ENCODE results near the gene TNFAIP2.

Gene TNFAIP2

DNA sequence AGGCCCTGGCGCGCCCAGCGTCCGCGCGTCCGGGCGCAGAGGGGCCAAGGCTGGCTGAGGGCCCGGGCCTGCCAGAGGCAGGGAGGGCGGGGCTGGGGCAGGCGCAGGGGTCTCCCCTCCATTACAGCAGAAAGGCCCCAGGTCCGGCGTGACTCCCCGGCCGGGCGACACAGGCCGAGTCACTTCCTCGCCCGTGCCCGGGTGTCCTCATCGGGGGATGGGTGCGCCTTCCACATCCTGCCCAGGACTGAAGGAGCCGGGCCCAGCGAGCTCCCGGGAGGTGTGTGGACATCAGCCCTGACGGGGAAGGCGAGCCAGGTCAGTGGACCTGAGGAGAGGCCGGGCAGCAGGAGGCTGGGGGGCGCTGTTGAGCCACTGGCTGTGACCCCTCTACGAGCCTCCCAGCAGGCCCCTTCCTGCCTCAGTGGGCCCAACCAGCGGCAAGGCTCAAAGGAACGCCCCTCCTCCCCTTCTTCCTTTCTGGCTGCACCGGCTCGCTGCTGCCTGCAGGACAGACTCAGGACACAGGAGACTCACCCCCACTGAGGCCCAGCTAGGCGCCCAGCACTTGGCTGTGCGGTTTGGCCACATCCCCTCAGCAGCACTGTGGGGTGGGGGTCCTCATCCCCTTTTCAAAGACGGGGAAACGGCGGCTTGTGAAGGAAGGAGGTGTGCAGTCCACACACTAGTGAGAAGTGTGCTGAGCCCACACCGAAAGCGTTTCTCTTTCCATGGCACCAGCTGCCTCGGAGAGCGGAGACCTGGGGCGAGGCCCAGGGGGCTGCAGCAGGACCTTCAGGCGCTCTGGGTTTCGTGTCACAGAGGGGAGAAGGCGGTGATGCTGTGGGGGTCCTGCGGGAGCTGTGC lies 606 bp downstream of the TNFAIP2 start:
- DNase-seq (ENCODE audit: low read depth): no peak

GRCh38 chr14:103124501-103125001 lies 1.3 kb downstream of the TNFAIP2 start:
- no peak for DNase-seq (ENCODE audit: low read depth)

GRCh38 chr14:103125098-103126070 lies 2.1 kb downstream of the TNFAIP2 start:
- no peak for DNase-seq (ENCODE audit: low read depth)

DNA sequence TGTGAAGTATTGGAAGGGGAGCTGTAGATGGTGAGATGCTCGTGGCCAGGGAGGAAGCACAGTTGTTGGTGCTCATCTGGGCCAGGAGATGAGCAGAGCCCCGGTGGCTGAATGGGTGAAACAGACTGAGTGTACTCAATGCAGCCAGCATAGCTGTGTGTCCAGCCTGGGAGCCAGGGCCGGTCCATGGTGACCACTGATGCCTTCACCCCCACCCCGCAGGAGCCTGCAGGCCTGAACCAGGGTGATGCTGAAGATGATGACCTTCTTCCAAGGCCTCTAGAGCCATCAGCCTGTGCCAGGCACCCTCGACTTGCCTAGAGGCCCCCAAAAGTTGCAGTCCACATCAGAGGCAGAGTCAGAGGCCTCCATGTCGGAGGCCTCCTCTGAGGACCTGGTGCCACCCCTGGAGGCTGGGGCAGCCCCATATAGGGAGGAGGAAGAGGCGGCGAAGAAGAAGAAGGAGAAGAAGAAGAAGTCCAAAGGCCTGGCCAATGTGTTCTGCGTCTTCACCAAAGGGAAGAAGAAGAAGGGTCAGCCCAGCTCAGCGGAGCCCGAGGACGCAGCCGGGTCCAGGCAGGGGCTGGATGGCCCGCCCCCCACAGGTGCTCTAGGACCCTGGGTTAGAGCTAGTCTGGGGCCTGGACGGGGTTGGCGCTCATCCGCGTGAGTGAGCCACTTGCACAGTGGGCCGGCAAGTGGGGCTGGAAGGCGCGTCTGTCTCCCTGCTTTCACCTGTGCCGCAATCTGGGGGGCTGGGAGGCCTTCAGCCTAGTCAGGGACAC lies 3.0 kb downstream of the TNFAIP2 start:
- DNase-seq (ENCODE audit: low read depth): no peak

DNA sequence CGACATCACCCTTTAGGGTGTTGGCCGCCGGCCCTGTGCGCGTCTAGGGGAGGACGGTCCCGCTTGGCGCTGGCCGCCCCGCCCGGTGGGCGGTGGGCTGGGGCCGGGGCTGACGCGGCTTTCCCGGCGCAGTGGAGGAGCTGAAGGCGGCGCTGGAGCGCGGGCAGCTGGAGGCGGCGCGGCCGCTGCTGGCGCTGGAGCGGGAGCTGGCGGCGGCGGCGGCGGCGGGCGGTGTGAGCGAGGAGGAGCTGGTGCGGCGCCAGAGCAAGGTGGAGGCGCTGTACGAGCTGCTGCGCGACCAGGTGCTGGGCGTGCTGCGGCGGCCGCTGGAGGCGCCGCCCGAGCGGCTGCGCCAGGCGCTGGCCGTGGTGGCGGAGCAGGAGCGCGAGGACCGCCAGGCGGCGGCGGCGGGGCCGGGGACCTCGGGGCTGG lies 3.6 kb downstream of the TNFAIP2 start:
- no peak for DNase-seq (ENCODE audit: low read depth)

DNA sequence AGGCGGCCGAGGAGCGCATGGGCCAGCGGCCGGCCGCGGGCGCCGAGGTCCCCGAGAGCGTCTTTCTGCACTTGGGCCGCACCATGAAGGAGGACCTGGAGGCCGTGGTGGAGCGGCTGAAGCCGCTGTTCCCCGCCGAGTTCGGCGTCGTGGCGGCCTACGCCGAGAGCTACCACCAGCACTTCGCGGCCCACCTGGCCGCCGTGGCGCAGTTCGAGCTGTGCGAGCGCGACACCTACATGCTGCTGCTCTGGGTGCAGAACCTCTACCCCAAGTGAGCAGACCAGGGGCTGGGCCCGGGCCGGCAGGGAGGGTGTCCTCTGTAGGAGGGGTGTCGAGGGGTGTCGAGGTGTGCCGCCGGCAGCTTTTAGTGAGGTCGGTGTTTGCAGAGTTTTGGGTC lies 4.1 kb downstream of the TNFAIP2 start:
- no peak for DNase-seq (ENCODE audit: low read depth)

DNA sequence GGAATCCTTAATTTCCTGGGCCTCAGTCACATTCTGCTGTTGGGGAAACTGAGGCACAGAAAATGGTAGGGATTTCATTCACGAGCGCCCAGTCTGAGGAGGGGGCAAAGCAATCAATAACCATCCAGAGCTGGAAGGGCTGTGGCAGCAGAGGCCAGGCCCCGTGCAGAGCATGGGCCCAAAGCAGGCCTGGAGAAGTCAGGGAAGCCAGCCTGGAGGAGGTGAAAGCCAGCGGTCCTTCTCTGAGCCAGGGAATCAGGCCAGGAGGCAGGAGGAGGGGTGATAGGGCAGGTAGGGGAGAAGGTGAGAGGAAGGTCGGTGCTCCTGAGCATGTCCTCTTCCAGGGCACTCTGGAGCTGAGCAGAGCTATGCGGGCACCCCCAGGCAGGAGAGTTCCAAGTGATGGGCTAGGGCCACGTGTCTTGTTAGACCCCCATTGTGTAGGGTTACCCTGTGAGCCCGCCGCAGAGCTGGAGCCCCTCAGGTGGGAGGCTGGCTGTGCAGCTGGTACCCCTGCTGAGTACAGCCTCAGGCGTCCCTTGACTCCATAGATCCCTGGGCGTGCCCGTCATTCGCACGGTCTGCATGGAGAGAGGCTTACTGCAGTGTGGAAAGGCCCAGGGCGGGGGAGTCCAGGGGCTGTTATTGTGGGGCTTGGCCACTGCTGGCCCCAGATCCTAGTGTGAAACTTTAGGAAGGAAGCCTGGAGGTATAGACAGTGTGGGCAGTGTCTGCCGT lies 4.8 kb downstream of the TNFAIP2 start:
- no peak for DNase-seq (ENCODE audit: low read depth)

DNA sequence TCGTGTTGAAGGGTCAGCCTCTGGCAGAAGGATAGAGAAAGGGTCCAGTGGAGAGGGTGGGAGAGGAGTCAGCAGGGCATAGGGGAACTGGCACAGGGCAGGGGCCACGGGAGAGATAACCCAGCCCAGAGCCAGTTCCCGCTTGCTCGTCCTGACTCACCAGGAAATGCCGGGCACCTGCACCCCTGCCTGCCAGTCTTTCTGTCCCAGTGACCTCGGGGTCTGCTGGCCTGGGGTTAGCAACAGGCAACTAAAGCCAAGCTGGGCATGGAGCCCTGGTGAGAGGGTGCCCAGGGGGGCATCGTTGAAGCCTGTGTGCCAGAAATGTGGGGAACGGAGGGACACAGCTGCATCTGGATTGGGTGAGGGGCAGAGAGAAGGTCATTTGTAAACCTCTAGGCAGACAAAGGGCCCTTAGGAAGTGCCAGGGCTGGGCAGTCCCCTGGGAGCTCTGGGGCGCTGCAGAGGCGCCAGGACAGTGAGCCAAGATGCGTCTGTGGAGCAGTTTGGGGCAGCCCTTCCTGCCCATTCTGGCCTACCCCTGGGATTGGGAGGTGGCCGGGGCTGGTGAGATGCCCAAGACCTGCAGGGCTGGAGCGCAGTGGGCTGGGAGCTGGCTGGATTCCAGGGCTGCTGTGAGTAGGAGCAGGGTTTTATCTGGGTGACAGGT lies 5.5 kb downstream of the TNFAIP2 start:
- DNase-seq (ENCODE audit: low read depth): no peak

DNA sequence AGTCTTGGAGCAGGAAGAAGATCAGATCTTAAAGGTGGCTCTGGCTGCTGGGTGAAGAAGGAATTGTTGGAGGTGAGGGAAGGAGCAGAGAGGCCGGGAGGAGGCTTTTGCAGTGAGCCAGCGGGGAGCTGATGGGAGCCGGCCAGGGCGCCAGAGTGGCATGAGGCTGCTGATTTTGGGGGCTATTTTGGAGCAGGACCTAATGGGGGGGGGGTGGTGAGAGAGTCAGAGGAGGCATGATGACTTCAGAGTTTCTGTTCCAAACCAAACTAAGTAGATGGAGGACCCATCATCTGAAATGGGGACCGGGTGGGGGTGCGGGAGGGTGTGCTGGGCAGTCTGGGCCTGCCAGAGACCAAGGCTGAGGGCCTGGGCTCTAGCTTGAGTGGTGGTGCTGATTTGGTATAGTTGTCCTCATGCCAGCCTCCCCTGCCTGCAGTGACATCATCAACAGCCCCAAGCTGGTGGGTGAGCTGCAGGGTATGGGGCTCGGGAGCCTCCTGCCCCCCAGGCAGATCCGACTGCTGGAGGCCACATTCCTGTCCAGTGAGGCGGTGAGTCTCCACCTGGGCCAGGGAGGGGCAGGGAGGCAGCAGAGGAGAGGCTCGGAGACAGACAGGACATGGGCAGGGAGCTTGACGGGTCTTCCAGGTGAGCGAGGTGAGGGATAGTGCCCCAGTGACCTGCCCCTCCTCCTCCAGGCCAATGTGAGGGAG lies 6.2 kb downstream of the TNFAIP2 start:
- DNase-seq (ENCODE audit: low read depth): no peak

- no peak for DNase-seq (ENCODE audit: low read depth)
Measured at GRCh38 chr14:103130017-103130764, 6.9 kb downstream of the TNFAIP2 start.

DNA sequence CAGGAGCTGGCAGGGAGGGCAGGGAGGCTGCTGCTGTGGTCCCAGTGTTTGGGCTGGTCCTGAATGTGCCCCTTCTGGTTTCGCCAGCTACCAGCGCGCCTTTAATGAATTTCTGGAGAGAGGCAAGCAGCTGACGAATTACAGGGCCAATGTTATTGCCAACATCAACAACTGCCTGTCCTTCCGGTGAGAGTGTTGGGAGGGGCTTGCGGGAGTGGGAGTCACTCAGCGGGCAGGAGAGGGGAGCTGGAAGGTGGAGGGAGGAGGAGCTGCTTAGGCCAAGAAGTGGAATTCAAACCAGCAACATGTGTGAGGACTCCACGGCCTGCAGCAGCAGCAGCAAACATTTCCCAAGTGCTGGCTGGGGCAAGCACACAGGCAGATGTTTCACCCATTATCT lies 7.7 kb downstream of the TNFAIP2 start:
- DNase-seq (ENCODE audit: low read depth): no peak

DNA sequence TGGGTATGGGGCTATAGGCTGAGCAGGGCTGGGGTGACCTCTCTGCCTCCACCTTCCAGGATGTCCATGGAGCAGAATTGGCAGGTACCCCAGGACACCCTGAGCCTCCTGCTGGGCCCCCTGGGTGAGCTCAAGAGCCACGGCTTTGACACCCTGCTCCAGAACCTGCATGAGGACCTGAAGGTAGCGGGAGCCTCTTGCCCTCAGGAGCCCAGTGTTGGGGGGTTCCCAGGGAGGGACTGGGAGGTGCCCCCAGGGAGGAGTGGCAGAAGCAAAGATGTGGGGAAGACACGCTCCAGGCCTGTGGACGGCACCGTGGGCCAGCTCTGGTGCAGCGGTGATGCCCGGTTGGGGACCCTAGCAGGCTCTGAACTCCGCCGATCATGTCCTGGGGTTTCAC lies 8.3 kb downstream of the TNFAIP2 start:
- DNase-seq (ENCODE audit: low read depth): no peak

DNA sequence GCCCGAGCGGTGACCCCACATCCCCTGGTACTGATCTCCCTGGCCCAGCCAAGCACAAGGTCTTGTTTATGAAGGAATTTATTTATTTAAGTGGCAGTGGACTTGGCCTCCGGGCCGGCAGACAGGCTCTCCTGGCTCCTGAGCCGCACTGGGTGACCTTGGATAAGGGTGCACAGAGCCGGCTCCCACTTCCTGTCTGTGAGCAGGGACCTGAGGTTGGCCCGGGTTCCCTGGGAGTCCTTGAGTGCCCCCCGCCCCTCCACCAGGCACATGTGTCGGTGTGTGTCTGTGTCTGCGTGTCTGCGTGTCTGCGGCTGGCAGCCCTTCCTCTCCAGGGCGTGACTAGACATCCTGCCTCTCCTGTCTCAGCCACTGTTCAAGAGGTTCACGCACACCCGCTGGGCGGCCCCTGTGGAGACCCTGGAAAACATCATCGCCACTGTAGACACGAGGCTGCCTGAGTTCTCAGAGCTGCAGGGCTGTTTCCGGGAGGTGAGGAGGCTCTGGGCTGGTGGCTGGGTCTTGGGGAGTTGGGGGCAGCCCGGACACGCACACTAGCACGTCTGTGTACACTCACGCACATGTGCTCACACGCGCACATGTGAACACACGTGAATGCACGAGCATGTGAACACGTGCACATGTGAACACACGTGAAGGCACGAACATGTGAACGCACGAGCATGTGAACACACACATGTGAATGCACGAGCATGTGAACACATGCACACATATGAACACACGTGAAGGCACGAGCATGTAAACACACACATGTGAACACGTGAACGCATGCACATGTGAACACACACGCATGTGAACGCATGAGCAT lies 9.3 kb downstream of the TNFAIP2 start:
- DNase-seq (ENCODE audit: low read depth): no peak

DNA sequence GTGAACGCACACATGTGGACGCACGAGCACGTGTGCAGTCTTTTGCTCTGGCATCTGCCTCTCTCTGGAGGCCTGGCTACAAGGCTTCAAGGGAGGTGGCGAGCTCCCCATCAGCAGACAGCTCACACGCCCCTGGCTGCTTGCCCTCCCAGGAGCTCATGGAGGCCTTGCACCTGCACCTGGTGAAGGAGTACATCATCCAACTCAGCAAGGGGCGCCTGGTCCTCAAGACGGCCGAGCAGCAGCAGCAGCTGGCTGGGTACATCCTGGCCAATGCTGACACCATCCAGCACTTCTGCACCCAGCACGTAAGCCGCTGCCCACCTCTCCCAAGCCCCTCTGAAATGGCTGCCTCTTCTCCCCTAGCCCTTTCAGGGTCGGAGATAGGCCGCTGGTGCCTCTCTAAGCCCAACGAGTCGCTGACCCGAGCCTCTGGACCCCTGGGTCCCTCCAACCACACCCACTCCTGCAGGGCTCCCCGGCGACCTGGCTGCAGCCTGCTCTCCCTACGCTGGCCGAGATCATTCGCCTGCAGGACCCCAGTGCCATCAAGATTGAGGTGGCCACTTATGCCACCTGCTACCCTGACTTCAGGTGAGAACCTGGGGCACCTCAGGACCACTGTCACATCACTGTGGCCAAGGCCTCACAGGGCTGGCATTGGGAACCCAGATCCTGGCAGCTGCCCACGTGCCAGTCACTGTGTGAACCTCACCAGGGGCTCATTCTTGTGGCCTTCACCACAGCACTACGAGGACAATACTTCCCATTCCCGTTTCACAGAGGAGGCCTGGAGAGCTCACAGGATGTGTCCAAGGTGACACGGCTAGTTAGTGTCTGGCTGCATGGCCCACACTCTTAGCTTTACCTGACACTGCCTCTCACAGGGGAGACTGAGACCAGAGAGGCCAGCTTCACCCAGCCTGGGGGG lies 10.2 kb downstream of the TNFAIP2 start:
- no peak for DNase-seq (ENCODE audit: low read depth)

GRCh38 chr14:103134405-103134804 lies 11.1 kb downstream of the TNFAIP2 start:
- no peak for DNase-seq (ENCODE audit: low read depth)

GRCh38 chr14:103134919-103135318 lies 11.7 kb downstream of the TNFAIP2 start:
- no peak for DNase-seq (ENCODE audit: low read depth)
